Measurements from ENCODE around the gene CHL1. TPM values are rescaled to one million over a fixed set of nuclear protein-coding genes. Genes with fewer than 3 reads are reported as not detected.

CHL1 gene
- total and polyA plus RNA-seq, 2 donors (not counting 1 experiment from before 2014, with no cell fraction given) = 0.01 to 0.33 TPM

- Histone ChIP-seq H3K4me1 (ENCODE audit: control insufficient read depth, extremely low read depth, insufficient read depth, low read length) (no peaks in the 10 kb centered on the region), H4K20me1 (ENCODE audit: control insufficient read depth, extremely low read depth, insufficient read depth, low read length) (no peaks in the 10 kb centered on the region)
Observed at GRCh38 chr3:347581-347980, 151.0 kb downstream of the CHL1 start.

GRCh38 chr3:350871-351371 lies 154.4 kb downstream of the CHL1 start:
- no peaks in the 10 kb centered on the region for H4K20me1 ChIP-seq (ENCODE audit: control insufficient read depth, extremely low read depth, insufficient read depth, low read length)
- no peaks in the 10 kb centered on the region for H3K9me3 ChIP-seq (ENCODE audit: control insufficient read depth, insufficient read depth, low read depth, low read length)
- no peaks in the 10 kb centered on the region for H3K27me3 ChIP-seq (ENCODE audit: control insufficient read depth, insufficient read depth, low read length)
- no peak overlapping the region for H3K4me3 ChIP-seq (replicated peaks in 1 of 4; ENCODE audit: control extremely low read depth in 1 of 4, insufficient read depth in 1 of 4, low read depth in 3 of 4, low read length in 4 of 4)
- no peak overlapping the region for H3K9ac ChIP-seq (ENCODE audit: insufficient read depth, low read length)
- H3K4me1 ChIP-seq (ENCODE audit: control insufficient read depth, extremely low read depth, insufficient read depth, low read length) = no peaks in the 10 kb centered on the region
- DNase-seq (ENCODE audit: low read depth in 2 of 2) = no peak
- H3K36me3 ChIP-seq (ENCODE audit: control insufficient read depth, insufficient read depth, low read length) = no peaks in the 10 kb centered on the region
- H3K4me2 ChIP-seq (ENCODE audit: extremely low read depth, insufficient read depth, low read length) = no peak overlapping the region
- H3K79me2 ChIP-seq (ENCODE audit: control insufficient read depth, insufficient read depth, low read length) = no peaks in the 10 kb centered on the region
- H2AFZ ChIP-seq (ENCODE audit: low read length) = no peak overlapping the region
- TF ChIP-seq CTCF (conservative IDR thresholded peaks at IDR 0.05 in 1 of 2, IDR thresholded peaks at IDR 0.05 in 1 of 2; ENCODE audit: low read depth in 1 of 2, low read length in 2 of 2) (no peak), EZH2 (IDR thresholded peaks at IDR 0.05; ENCODE audit: low read length, missing control alignments) (no peak)
- no peak overlapping the region for H3K27ac ChIP-seq (ENCODE audit: insufficient read depth, low read length)

More at GRCh38 chr3:347581-347980, 151.0 kb downstream of the CHL1 start:
- Histone ChIP-seq H3K27ac (ENCODE audit: insufficient read depth, low read length) (no peak overlapping the region), H3K9me3 (ENCODE audit: control insufficient read depth, insufficient read depth, low read depth, low read length) (no peaks in the 10 kb centered on the region), H3K4me3 (replicated peaks in 1 of 4; ENCODE audit: control extremely low read depth in 1 of 4, insufficient read depth in 1 of 4, low read depth in 3 of 4, low read length in 4 of 4) (no peak overlapping the region), H3K9ac (ENCODE audit: insufficient read depth, low read length) (no peak overlapping the region), H3K79me2 (ENCODE audit: control insufficient read depth, insufficient read depth, low read length) (no peaks in the 10 kb centered on the region), H3K36me3 (ENCODE audit: control insufficient read depth, insufficient read depth, low read length) (no peaks in the 10 kb centered on the region), H3K27me3 (ENCODE audit: control insufficient read depth, insufficient read depth, low read length) (no peaks in the 10 kb centered on the region), H2AFZ (ENCODE audit: low read length) (no peak overlapping the region), H3K4me2 (ENCODE audit: extremely low read depth, insufficient read depth, low read length) (no peak overlapping the region)
- no peak for TF ChIP-seq EZH2 (IDR thresholded peaks at IDR 0.05; ENCODE audit: low read length, missing control alignments)
- TF ChIP-seq CTCF (conservative IDR thresholded peaks at IDR 0.05 in 1 of 2, IDR thresholded peaks at IDR 0.05 in 1 of 2; ENCODE audit: low read depth in 1 of 2, low read length in 2 of 2) = no peak
- no peak for DNase-seq (ENCODE audit: low read depth in 2 of 2)

- DNase-seq (ENCODE audit: low read depth in 2 of 2) = no peak
- TF ChIP-seq EZH2 (IDR thresholded peaks at IDR 0.05; ENCODE audit: low read length, missing control alignments) (no peak), CTCF (conservative IDR thresholded peaks at IDR 0.05 in 1 of 2, IDR thresholded peaks at IDR 0.05 in 1 of 2; ENCODE audit: low read depth in 1 of 2, low read length in 2 of 2) (no peak)
- Histone ChIP-seq H2AFZ (ENCODE audit: low read length) (no peak overlapping the region), H3K4me2 (ENCODE audit: extremely low read depth, insufficient read depth, low read length) (no peak overlapping the region), H4K20me1 (ENCODE audit: control insufficient read depth, extremely low read depth, insufficient read depth, low read length) (no peaks in the 10 kb centered on the region), H3K4me3 (replicated peaks in 1 of 4; ENCODE audit: control extremely low read depth in 1 of 4, insufficient read depth in 1 of 4, low read depth in 3 of 4, low read length in 4 of 4) (no peak overlapping the region), H3K79me2 (ENCODE audit: control insufficient read depth, insufficient read depth, low read length) (no peaks in the 10 kb centered on the region), H3K9ac (ENCODE audit: insufficient read depth, low read length) (no peak overlapping the region), H3K27ac (ENCODE audit: insufficient read depth, low read length) (no peak overlapping the region), H3K27me3 (ENCODE audit: control insufficient read depth, insufficient read depth, low read length) (no peaks in the 10 kb centered on the region), H3K4me1 (ENCODE audit: control insufficient read depth, extremely low read depth, insufficient read depth, low read length) (no peaks in the 10 kb centered on the region), H3K9me3 (ENCODE audit: control insufficient read depth, insufficient read depth, low read depth, low read length) (no peaks in the 10 kb centered on the region), H3K36me3 (ENCODE audit: control insufficient read depth, insufficient read depth, low read length) (no peaks in the 10 kb centered on the region)
Observed at GRCh38 chr3:352599-352998, 156.0 kb downstream of the CHL1 start.

Data from fibroblast of lung (primary cell).